Subcutaneous adipose tissue (tissue), 4 donors: Measurements from ENCODE around the gene ACOT7. TPM values are rescaled to one million over a fixed set of nuclear protein-coding genes. Genes with fewer than 3 reads are reported as not detected.

Experiments used
- total RNA-seq, 4 donors: library from RNA; depleted of rRNA; stranded (reverse); fragments of >200 nt; gene quantifications; one replicate each; pipeline ENCODE4 v1.1.0, GENCODE V29; 2016
- TF ChIP-seq, protein P1 (sequence below): fragments of 450-650 bp; IDR thresholded peaks from one replicate; pipeline ENCODE4 v1.5.1; 2016; ENCODE audit warnings: low read depth, mild to moderate bottlenecking, control low read depth, antibody characterized with exemption, moderate library complexity

The ACOT7 gene
- total RNA-seq, 4 donors from 2014 or later = 7.5 to 14.3 (median 9.8) TPM

DNA sequence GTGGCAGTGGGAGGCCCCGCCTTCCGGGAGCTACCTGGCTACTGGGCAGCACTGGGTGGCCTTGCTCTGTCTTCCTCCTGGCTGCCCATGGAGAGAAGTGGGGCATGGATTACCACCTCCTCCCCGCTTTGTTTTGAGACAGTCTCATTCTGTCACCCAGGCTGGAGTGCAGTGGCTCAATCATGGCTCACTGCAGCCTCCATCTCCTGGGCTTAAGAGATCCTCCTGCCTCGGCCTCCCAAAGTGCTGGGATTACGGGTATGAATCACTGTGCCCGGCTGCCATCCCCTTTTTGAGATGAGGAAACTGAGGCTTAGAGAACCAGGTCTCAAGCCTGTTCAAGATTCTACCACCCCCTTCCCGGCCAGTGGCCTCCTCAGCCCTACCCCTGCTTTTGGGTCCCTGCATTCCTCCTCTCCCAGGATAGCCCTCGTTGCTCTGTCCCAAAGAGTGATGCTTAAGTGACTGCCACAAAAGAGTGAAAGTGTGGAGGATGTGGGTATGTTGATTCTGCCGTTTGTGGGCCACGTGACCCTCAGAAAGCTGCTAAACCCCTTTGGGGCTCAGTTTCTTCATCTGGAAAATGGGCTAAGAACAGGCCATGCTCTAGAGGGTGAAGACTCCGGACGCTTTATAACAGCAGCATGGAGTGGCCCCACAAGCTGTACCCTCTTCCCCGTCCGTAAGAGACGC lies 141.7 kb downstream of the ACOT7 start:
- TF ChIP-seq, protein P1, sequence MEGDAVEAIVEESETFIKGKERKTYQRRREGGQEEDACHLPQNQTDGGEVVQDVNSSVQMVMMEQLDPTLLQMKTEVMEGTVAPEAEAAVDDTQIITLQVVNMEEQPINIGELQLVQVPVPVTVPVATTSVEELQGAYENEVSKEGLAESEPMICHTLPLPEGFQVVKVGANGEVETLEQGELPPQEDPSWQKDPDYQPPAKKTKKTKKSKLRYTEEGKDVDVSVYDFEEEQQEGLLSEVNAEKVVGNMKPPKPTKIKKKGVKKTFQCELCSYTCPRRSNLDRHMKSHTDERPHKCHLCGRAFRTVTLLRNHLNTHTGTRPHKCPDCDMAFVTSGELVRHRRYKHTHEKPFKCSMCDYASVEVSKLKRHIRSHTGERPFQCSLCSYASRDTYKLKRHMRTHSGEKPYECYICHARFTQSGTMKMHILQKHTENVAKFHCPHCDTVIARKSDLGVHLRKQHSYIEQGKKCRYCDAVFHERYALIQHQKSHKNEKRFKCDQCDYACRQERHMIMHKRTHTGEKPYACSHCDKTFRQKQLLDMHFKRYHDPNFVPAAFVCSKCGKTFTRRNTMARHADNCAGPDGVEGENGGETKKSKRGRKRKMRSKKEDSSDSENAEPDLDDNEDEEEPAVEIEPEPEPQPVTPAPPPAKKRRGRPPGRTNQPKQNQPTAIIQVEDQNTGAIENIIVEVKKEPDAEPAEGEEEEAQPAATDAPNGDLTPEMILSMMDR = no peak

DNA sequence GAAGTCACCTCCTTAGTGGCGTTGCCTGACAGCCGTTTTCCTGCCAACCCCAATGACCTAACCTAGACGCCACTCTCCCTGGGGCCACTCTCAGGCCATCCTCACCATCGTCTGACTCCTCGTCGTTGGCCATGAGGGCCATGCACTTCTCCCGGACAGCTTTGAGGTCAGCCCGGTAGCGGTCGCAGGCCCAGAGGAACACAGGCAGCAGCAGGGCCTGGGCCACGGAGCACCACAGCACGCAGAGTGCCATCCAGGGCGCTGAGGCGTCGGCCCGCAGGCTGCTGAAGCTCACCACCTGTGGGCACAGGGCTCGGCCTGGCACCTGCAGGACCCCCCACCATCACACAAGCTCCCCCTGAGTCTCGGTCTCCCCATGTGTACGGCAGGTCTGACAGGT lies 142.3 kb downstream of the ACOT7 start:
- TF ChIP-seq, protein P1 = no peak

DNA sequence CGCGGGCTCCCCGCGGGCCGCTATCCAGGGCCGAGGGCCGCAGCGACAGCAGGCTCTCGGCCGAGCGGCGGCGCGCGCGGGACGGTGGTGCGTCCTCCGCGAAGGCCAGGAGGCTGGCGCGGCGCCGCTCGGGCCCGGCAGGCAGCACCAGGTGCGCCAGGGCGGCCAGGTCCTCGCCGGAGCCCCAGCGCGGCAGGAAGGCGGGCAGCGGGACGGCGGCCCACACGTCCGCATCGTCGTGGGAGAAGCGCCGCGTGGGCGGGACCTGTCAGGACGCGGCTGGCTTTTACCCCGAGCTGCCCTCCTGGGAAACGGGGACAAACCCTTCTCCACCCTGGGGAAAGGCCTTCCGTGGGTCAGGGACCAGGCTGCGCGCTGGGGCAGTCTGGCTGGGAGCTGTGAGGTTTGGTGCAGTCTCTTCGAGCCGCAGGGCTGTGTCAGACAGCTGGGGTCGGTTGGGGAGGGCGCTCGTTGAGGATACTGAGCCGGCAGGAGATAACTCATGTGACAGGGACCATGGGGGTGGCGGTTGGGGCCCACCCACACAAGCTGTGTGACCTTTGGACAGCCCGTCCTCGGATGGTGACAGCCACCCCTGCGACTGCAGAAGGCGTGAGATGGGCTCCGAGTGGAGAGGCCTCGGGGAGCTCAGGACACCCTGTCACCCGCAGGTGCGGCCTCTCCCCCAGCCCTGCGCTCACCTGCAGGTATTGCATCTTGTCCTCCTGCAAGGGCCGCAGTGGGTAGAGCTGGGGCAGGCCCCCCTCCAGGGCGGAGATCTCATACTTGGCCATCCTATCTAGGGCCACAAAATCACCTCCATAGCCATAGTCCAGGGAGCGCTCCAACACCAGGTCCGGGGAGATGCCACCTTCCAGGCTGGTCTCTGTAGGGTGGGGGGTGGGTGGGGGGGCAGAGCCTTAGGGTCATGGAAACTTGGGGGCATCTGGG lies 143.6 kb downstream of the ACOT7 start:
- TF ChIP-seq, protein P1 = no peak

- TF ChIP-seq, protein P1 = no peak
Observed at GRCh38 chr1:6248932-6249738, 144.4 kb downstream of the ACOT7 start.

- TF ChIP-seq, protein P1 = no peak
Observed at GRCh38 chr1:6248161-6248776, 145.3 kb downstream of the ACOT7 start.

GRCh38 chr1:6247651-6248050 lies 145.9 kb downstream of the ACOT7 start:
- TF ChIP-seq, protein P1 = no peak
